HG03025 (cell line): ENCODE results near the gene IL36A.

Experiments used
- ATAC-seq: cut with Tn5 transposase; IDR thresholded peaks from one replicate; pipeline ENCODE4 v1.9.1; 2021; ENCODE audit warnings: mild to moderate bottlenecking, moderate library complexity; ENCODE audit not compliant: unreplicated experiment, low FRiP score

The IL36A gene

GRCh38 chr2:113000436-113000835, 4.8 kb upstream of the IL36A start:
- ATAC-seq: no peak

GRCh38 chr2:113002677-113003076, 2.6 kb upstream of the IL36A start:
- no peak for ATAC-seq

GRCh38 chr2:113007250-113007649, 2.0 kb downstream of the IL36A start:
- no peak for ATAC-seq

- no peak for ATAC-seq
Measured at GRCh38 chr2:113009622-113010021, 4.4 kb downstream of the IL36A start.

- ATAC-seq: no peak
Measured at GRCh38 chr2:113010088-113010487, 4.8 kb downstream of the IL36A start.

- ATAC-seq: no peak
Measured at GRCh38 chr2:113011108-113011507, 5.8 kb downstream of the IL36A start.

GRCh38 chr2:113012436-113013335, 7.4 kb downstream of the IL36A start:
- ATAC-seq: no peak

GRCh38 chr2:113013336-113013661, 8.0 kb downstream of the IL36A start:
- no peak for ATAC-seq

GRCh38 chr2:113014067-113014466, 8.8 kb downstream of the IL36A start:
- no peak for ATAC-seq

- no peak for ATAC-seq
Measured at GRCh38 chr2:113015042-113015441, 9.8 kb downstream of the IL36A start.

- ATAC-seq: no peak
Measured at GRCh38 chr2:113015655-113016054, 10.4 kb downstream of the IL36A start.

GRCh38 chr2:113018509-113018908, 13.2 kb downstream of the IL36A start:
- ATAC-seq: no peak

- no peak for ATAC-seq
Measured at GRCh38 chr2:113021312-113021711, 16.1 kb downstream of the IL36A start.

- ATAC-seq: no peak
Measured at GRCh38 chr2:113024764-113025163, 19.5 kb downstream of the IL36A start.

- no peak for ATAC-seq
Measured at GRCh38 chr2:113025737-113026136, 20.5 kb downstream of the IL36A start.

GRCh38 chr2:113027691-113028090, 22.4 kb downstream of the IL36A start:
- ATAC-seq: no peak

GRCh38 chr2:113028112-113028511, 22.9 kb downstream of the IL36A start:
- ATAC-seq: no peak

GRCh38 chr2:113032737-113033136, 27.5 kb downstream of the IL36A start:
- ATAC-seq: no peak

GRCh38 chr2:113034016-113034415, 28.8 kb downstream of the IL36A start:
- no peak for ATAC-seq

GRCh38 chr2:113036763-113037162, 31.5 kb downstream of the IL36A start:
- ATAC-seq: no peak

GRCh38 chr2:113038291-113038690, 33.0 kb downstream of the IL36A start:
- no peak for ATAC-seq

GRCh38 chr2:113039158-113039557, 33.9 kb downstream of the IL36A start:
- no peak for ATAC-seq

- ATAC-seq: no peak
Measured at GRCh38 chr2:113039719-113040118, 34.5 kb downstream of the IL36A start.
